ENCODE results near the gene PIGW. TPM values are rescaled to one million over a fixed set of nuclear protein-coding genes. Genes with fewer than 3 reads are reported as not detected.

Gene PIGW
- total and polyA plus RNA-seq, 12 donors: 1.7 to 14.6 (median 4.6) TPM

DNA sequence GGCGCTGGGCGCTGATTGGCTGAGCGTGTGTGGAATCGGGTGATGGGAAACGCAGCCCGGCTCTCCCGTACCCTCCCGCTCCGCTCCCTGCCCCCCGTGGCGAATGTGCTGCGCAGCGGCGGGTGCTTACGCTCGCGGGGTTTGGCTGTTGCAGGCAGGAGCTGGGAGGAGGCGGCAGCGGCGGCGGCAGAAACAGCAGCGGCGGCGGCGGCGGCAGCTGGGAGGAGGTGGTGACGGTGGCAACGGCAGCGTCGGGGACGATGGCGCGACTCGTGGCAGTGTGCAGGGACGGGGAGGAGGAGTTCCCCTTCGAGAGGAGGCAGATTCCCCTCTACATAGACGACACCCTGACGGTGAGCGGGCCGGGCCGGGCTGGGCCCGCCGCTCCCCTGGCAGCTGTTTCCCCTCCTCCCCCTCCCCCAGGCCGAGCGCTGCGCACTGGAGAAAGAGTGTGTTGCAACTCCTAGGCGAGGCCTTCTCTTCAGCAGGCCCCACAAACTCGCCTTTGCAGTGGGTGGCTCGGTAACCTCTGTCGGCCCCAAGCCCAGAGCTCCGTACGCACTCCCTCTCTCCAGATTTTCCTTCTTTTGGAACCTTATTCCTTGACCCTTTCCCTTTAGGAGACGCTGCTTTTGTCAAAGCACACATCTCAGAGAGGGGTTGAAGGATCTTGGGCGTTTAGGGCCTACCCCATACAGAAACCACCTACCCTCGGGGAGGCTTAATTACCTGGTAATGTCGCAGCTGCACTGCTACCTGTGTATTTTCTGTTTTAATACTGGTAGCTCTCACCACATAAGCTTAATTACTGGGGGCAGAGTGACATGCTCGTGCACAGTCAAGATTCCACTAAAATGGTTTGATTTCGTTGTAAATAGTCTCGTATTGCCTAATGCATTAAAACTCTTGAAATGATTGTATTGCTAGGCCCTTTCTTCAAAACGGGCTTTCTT, 11.0 kb downstream of the PIGW start:
- intact Hi-C loops (cut with DNase I): no loop called here

DNA sequence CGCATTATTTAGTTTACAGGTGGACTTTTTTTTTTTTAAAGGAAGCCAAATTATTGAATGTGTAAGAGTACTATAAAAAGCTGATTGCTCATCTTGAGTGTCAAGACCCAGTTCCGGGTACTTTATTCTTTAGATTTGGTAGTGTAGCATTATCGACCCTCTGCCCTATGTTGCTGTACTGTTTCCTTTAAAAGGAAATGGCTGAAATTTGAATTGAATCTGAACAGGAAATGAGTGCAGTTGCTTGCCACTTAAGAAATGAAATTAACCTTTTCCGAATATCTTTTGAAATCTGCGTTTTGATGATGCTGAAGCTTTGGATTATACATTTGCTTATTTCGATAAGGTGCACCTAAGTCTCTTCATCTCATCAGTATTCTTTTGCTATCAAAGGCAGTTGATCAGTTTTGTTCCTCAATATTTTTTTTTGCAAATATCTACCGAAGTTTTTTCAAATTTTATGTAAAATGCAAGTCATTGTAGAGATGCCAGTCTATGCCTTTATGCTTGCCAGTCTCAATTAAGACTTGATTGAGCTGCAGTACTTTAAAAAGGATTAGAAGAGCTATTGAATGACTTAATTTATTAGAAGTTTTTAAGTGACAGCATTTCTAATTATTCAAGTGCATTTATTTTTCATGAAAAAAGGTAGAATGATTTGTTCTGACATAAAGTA, 11.8 kb downstream of the PIGW start:
- Histone ChIP-seq H3K36me3 (replicated peaks in 1 of 2) (no peaks in the 10 kb centered on the region), H3K27me3 (no peaks in the 10 kb centered on the region), H3K4me1 (replicated peaks in 1 of 2) (peaks cover 38 to 51% of the 10 kb centered on the region in 2 donors), H3K27ac (peak overlapping the region; percentile 75 to 99 (median 99)), H3K4me3 (peak overlapping the region in 3 of 4 donors; percentile 20 to 93 (median 92)), H3K9me3 (replicated peaks in 1 of 3) (no peaks in the 10 kb centered on the region)
- WGBS, 4 donors: 4 to 6% (median 5%) methylated on average over 7 of the region's 7 CpGs
- DNase-seq: no peak
- intact Hi-C loops (cut with DNase I): no loop called here
- TF ChIP-seq, protein P1, sequence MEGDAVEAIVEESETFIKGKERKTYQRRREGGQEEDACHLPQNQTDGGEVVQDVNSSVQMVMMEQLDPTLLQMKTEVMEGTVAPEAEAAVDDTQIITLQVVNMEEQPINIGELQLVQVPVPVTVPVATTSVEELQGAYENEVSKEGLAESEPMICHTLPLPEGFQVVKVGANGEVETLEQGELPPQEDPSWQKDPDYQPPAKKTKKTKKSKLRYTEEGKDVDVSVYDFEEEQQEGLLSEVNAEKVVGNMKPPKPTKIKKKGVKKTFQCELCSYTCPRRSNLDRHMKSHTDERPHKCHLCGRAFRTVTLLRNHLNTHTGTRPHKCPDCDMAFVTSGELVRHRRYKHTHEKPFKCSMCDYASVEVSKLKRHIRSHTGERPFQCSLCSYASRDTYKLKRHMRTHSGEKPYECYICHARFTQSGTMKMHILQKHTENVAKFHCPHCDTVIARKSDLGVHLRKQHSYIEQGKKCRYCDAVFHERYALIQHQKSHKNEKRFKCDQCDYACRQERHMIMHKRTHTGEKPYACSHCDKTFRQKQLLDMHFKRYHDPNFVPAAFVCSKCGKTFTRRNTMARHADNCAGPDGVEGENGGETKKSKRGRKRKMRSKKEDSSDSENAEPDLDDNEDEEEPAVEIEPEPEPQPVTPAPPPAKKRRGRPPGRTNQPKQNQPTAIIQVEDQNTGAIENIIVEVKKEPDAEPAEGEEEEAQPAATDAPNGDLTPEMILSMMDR (IDR thresholded peaks at IDR 0.05): no peak
- no peak for TF ChIP-seq POLR2A (IDR thresholded peaks at IDR 0.05)

More for the DNA sequence above, 11.0 kb downstream of the PIGW start:
- Histone ChIP-seq H3K4me1 (replicated peaks in 1 of 2) (peaks cover 38 to 46% of the 10 kb centered on the region in 2 donors), H3K27me3 (no peaks in the 10 kb centered on the region), H3K36me3 (replicated peaks in 1 of 2) (no peaks in the 10 kb centered on the region), H3K9me3 (replicated peaks in 1 of 3) (no peaks in the 10 kb centered on the region), H3K4me3 (peak overlapping the region; percentile 14 to 93 (median 56)), H3K27ac (peak overlapping the region; percentile 75 to 99 (median 99))
- 0 to 1% (median 0%) methylated on average over 9 to 60 of the region's 60 CpGs for WGBS, 4 donors
- peak; percentile 97 to 98 (median 97) for DNase-seq
- TF ChIP-seq, protein P1 (IDR thresholded peaks at IDR 0.05): peak in 1 of 6 experiments; percentile 34
- TF ChIP-seq POLR2A (IDR thresholded peaks at IDR 0.05): peak; percentile 94 to 98

DNA sequence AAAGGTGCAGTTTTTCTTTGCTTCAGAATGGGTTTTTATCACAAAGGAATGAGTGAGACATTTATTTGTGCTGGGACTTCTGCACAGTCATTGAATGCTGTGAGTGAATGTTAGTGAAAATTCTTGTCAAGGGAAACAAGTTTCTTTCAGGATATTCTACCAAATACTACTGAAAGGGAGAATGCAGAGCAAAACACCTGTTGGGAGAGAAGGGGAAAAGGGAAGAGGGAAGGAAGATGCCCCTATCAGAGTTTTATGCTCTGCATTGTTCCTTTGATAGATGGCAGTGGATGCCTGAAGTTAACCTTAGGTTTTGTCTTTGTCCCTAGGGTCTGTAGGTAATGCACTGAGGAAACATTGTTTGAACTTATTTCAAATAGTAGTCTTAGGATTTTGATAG, 13.0 kb downstream of the PIGW start:
- intact Hi-C loops (cut with DNase I): no loop called here
- Histone ChIP-seq H3K27me3 (no peaks in the 10 kb centered on the region), H3K4me1 (replicated peaks in 1 of 2) (peaks cover 40 to 58% of the 10 kb centered on the region in 2 donors), H3K9me3 (replicated peaks in 1 of 3) (no peaks in the 10 kb centered on the region), H3K36me3 (replicated peaks in 1 of 2) (no peaks in the 10 kb centered on the region), H3K27ac (peak overlapping the region in 3 of 5 donors; percentile 31 to 99 (median 50)), H3K4me3 (no peak overlapping the region)
- TF ChIP-seq, protein P1 (IDR thresholded peaks at IDR 0.05): no peak
- TF ChIP-seq POLR2A (IDR thresholded peaks at IDR 0.05): no peak
- no peak for DNase-seq
